AG09309 (cell line): ENCODE results near the gene IGFBP2.

Experiments
- DNase-seq: peaks from one replicate; pipeline ENCODE4 v3.0.0-alpha.2; 2010; ENCODE audit warnings: low read depth
- H3K4me3 ChIP-seq: 2 replicates; pipeline ENCODE4 v1.5.1; 2011; ENCODE audit warnings: mild to moderate bottlenecking, low read depth, low read length, moderate library complexity; ENCODE audit not compliant: control insufficient read depth
- CTCF ChIP-seq: IDR thresholded peaks from 2 replicates; pipeline ENCODE4 v1.5.1; 2011; ENCODE audit warnings: mild to moderate bottlenecking, low read depth, low read length, inconsistent platforms; ENCODE audit not compliant: insufficient read depth, control insufficient read depth; ENCODE audit errors: missing control alignments

Gene IGFBP2

GRCh38 chr2:216603010-216603883, 30.0 kb upstream of the IGFBP2 start:
- TF ChIP-seq CTCF: no peak
- no peak for DNase-seq
- H3K4me3 ChIP-seq: no peak overlapping the region

DNA sequence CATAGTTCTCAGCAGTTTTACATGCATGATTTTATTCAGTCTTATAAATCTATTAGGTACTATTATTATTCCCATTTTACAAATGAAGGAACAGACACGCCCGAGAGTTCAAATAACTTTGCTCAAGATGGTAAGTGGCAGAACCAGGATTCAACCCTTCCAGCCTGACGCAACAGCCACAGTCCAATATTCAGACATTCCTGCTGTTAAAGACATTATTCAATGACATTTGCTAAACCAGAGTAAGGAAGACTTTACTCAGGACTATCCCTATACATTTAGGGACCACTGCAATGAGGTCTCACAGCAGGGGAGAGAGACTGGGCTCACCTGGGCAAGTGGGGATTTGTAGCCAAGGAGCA, 29.4 kb upstream of the IGFBP2 start:
- DNase-seq: no peak
- TF ChIP-seq CTCF: no peak
- H3K4me3 ChIP-seq: no peak overlapping the region

DNA sequence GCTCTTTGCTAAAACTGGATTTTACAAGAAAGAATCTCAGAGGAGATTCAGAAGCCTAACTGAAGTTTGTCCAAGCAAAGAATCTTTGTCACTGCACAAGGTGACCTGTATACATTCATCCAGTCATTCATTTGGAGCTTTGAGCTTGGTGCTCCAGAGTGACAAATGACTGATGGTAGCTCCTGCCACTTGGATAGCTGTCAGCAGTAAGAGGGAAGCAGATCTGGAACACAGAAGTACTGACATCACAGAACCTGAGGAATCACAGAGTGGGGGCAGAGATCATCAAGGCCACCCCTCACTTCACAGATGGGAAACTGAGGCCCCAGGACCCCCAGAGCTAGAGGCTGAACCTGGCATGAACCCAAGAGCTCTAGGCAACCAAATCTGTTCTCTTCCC, 28.8 kb upstream of the IGFBP2 start:
- no peak for DNase-seq
- TF ChIP-seq CTCF: no peak
- no peak overlapping the region for H3K4me3 ChIP-seq

DNA sequence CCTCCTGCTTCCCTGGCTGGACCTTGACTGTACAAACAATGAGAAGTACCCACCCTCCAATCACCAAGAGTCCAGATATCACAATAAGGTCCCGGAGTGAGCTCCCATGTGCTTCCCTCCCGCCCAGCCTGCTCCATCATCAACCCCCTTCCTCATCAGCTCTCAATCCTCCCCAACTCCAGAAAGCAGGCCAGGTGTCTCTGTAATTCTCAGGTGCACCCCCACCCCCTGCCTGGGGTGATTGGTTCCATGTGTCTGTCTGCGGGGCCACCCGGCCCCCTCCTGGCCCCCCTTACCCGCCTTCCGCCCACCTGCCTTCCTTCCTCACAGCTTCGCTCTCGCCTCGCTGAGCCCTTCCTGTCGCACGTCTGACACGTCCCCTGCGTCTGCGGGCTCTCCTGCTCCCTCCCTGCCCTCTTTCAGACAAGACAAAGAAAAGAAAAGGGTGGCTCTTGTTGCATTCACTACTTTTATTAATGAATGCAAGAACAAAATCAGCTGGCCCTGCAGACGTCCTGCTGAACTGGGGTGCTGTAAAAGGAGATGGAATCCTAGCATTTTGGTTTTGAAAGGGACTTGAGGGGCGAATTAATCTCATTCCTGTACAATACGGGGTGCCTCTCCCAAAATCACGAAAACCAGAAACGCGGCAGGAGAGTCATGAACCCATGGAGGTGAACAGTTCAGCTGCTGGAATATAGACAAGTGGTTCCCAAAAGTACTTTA, 26.5 kb upstream of the IGFBP2 start:
- no peak overlapping the region for H3K4me3 ChIP-seq
- no peak for DNase-seq
- no peak for TF ChIP-seq CTCF

- no peak for DNase-seq
- no peak overlapping the region for H3K4me3 ChIP-seq
- no peak for TF ChIP-seq CTCF
These were observed 26.0 kb upstream of the IGFBP2 start for GRCh38 chr2:216607277-216607560.

DNA sequence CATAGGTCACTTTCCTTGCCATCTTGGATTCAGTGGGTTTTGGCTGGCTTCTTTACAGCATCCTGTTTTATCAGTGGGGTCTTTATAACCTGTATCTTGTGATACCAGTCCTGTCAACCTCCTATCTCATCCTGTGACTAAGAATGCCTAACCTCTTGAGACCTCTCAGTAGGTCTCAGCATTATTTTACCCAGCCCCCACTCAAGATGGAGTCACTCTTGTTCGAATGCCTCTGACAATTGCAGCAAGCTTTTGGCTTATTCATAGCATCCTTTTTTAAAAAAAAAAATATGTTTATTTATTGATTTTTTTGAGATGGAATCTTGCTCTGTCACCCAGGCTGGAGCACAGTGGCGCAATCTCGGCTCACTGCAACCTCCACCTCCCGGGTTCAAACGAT, 24.7 kb upstream of the IGFBP2 start:
- no peak for TF ChIP-seq CTCF
- no peak overlapping the region for H3K4me3 ChIP-seq
- no peak for DNase-seq
